Loucy (cell line): Measurements from ENCODE around the gene DUSP22.

Experiments
- H2AFZ ChIP-seq: fragments of 200-600 bp; sonication (generic); 2 replicates; pipeline ENCODE4 v1.6.0; 2016; ENCODE audit warnings: antibody characterized with exemption, mild to moderate bottlenecking, low read length, moderate library complexity
- H3F3A ChIP-seq: fragments of 200-600 bp; 2 replicates; pipeline ENCODE4 v1.6.0; 2016; ENCODE audit warnings: antibody characterized with exemption, low read depth, mild to moderate bottlenecking
- H3K27me3 ChIP-seq: fragments of 200-600 bp; sonication (generic); 2 replicates; pipeline ENCODE4 v1.6.1; 2014; ENCODE audit warnings: low read length, mild to moderate bottlenecking; ENCODE audit not compliant: insufficient read depth, poor library complexity, severe bottlenecking
- H3K36me3 ChIP-seq: fragments of 200-600 bp; sonication (generic); 2 replicates; pipeline ENCODE4 v1.6.1; 2016; ENCODE audit warnings: low read length; ENCODE audit not compliant: insufficient read depth
- H3K4me1 ChIP-seq: fragments of 200-600 bp; sonication (generic); 2 replicates; pipeline ENCODE4 v1.5.1; 2014; ENCODE audit warnings: low read length, mild to moderate bottlenecking; ENCODE audit not compliant: insufficient read depth, poor library complexity, severe bottlenecking
- H3K4me2 ChIP-seq: fragments of 200-600 bp; sonication (generic); 2 replicates; pipeline ENCODE4 v1.6.0; 2014; ENCODE audit warnings: antibody characterized with exemption, low read length, low read depth, mild to moderate bottlenecking; ENCODE audit not compliant: poor library complexity, severe bottlenecking
- H3K4me3 ChIP-seq: fragments of 200-600 bp; sonication (generic); 2 replicates; pipeline ENCODE4 v1.5.1; 2014; ENCODE audit warnings: low read length, mild to moderate bottlenecking, mixed read lengths; ENCODE audit not compliant: poor library complexity, severe bottlenecking
- H3K79me2 ChIP-seq: fragments of 200-600 bp; sonication (generic); 2 replicates; pipeline ENCODE4 v1.6.1; 2014; ENCODE audit warnings: low read length; ENCODE audit not compliant: insufficient read depth
- H3K9ac ChIP-seq: fragments of 200-600 bp; sonication (generic); 2 replicates; pipeline ENCODE4 v1.6.0; 2014; ENCODE audit warnings: mild to moderate bottlenecking, low read depth, low read length, moderate library complexity; ENCODE audit not compliant: poor library complexity, severe bottlenecking
- H3K9me2 ChIP-seq: fragments of 200-600 bp; sonication (generic); replicated peaks from 2 replicates; pipeline ENCODE4 v1.6.1; 2016; ENCODE audit warnings: low read depth, low read length, mixed read lengths
- H3K9me3 ChIP-seq: fragments of 200-600 bp; sonication (generic); 2 replicates; pipeline ENCODE4 v1.6.1; 2014; ENCODE audit warnings: mild to moderate bottlenecking, antibody characterized with exemption, low read length, low read depth; ENCODE audit not compliant: insufficient read depth
- H4K20me1 ChIP-seq: fragments of 200-600 bp; sonication (generic); 2 replicates; pipeline ENCODE4 v1.6.0; 2014; ENCODE audit warnings: antibody characterized with exemption, low read length, mild to moderate bottlenecking; ENCODE audit not compliant: insufficient read depth, poor library complexity, severe bottlenecking
- CTCF ChIP-seq: fragments of 200-600 bp; sonication (generic); conservative IDR thresholded peaks from 2 replicates; pipeline ENCODE4 v1.5.1; 2014; ENCODE audit warnings: mild to moderate bottlenecking, antibody characterized with exemption, low read length
- EZH2phosphoT487 ChIP-seq: fragments of 200-600 bp; IDR thresholded peaks from 2 replicates; pipeline ENCODE4 v1.6.1; 2018; ENCODE audit warnings: antibody characterized with exemption, mild to moderate bottlenecking, moderate library complexity, borderline replicate concordance

Gene DUSP22

DNA sequence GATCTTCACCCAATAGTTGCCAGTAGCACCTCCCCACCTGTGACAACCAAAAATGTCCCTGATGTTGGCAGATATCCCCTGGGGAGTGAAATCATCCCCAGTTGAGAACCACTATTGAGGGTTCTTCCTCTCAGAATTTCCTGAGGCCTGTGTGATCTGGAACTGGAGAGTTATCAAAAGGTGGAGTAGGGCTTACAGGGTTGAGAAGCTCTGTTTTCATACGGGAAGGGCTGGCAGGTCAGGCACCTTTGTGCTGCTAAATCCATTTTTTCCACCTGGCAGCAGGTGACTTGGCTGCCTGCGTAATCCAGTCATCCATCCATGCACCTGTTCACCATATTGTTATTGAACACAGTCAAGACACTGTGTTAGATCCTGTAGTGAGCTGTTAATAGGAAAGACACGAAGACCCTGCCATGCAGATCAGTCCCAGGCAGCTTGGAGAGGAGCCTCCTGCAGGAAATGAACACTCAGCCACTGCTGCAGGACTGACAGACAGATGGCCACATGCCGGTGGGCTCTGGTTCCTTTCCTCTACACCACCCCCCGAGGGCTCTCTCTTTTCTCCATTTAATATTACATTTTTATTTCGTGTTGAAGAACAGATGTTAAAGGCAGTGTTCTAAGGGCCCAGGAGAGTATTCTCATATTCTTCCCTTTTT is 5.4 kb downstream of the DUSP22 start:
- H3K79me2 ChIP-seq, result peaks cover 80% of the 10 kb centered on the region
- TF ChIP-seq CTCF, result no peak
- no peak for TF ChIP-seq EZH2phosphoT487
- H3K27me3 ChIP-seq, result no peaks in the 10 kb centered on the region
- H4K20me1 ChIP-seq, result no peaks in the 10 kb centered on the region
- H3K36me3 ChIP-seq, result no peaks in the 10 kb centered on the region
- H3K9me2 ChIP-seq, result no peaks in the 10 kb centered on the region
- peaks cover 63% of the 10 kb centered on the region for H3K4me1 ChIP-seq
- peak overlapping the region; percentile 84 for H3K4me2 ChIP-seq
- H3F3A ChIP-seq, result no peaks in the 10 kb centered on the region
- H3K9ac ChIP-seq, result peak overlapping the region; percentile 5
- H3K4me3 ChIP-seq, result peak overlapping the region; percentile 47
- no peaks in the 10 kb centered on the region for H3K9me3 ChIP-seq
- H2AFZ ChIP-seq, result no peak overlapping the region

DNA sequence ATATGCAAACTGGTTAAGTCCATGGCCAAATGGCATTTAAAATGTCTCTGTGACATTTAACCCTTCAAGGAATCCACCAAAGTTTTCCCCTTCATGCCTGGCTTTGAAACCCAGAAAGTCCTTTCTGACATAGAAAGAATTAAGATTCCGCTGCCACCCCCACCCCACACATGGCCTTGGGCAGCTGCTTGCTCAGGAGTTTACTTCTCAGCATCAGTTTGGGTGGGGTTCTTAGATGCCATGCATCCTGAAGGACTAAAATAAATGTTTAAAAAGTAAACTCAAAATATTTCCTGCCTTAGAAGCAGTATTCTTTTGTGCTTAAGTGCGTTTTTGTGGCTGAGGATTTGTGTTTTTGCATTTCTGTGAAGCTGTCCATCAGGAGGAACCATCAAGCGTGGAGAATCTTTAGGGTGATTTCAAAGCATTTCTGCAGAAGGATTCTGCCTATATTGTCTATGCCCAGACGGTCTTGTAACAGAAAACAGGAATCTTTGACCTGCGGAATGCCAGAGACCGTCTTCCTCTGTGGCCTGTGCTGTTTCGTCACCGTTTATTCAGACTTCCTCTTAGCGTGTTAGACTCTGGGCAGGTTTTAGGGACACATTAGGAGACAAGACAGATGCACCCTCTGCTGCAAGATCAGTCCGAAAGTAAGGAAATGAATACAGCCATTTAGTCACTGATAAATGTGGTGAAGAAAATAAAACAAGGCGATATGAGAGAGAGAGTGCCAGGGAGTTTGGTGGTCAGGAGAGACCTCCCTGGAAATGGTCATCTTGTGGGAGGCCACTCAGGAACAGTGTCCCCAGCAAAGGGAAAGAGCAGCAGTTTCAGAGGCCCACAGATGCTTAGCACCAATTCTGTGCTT is 6.2 kb downstream of the DUSP22 start:
- Histone ChIP-seq H3K4me1 (peaks cover 56% of the 10 kb centered on the region), H3K27me3 (no peaks in the 10 kb centered on the region), H3K79me2 (peaks cover 74% of the 10 kb centered on the region), H3K9ac (peak overlapping the region; percentile 5), H2AFZ (no peak overlapping the region), H3K4me3 (no peak overlapping the region), H3K9me2 (no peaks in the 10 kb centered on the region), H3K4me2 (peak overlapping the region; percentile 84), H3F3A (no peaks in the 10 kb centered on the region), H4K20me1 (no peaks in the 10 kb centered on the region), H3K9me3 (no peaks in the 10 kb centered on the region), H3K36me3 (no peaks in the 10 kb centered on the region)
- no peak for TF ChIP-seq EZH2phosphoT487
- TF ChIP-seq CTCF, result no peak

DNA sequence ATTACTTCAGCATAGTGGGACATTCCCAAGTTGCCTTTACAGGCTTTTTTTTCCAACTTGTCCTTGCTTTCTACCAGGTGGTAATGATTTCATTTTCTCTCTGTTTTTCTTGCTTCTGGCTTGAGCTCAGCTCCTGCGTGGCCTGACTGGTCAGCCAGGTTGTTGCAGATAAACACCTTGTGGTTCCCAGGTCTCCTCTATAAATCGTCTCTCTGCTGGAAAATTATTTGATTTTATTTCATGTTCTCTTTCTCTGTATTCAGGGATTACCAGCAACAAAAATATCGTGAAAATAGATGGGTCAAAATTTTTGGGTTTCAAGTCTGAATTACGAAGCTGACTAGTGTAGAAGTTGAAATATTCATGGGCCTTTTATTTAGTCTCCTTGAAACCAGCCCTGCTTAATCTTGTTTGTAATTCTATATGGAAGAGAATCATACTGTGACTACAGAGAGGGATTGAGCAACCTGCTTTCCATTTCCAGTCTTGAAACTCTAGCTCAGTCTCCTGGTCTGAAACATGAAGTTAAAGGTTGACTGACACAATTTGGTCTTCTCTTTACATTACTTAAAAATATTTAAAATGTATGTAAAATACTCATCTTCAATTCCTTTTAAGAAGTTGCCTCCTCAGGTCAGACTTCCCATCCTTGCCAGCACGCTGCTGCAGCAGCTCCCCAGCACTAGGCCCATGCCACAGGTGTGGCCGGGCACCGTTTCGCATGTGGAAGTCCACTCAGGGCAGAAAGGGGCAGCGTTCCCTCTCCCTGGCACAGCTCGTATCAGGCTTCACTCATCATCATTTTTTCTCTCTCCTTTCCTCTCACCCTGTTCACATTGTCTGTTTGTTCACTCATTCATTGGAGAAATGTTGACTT is 7.1 kb downstream of the DUSP22 start:
- H3K4me2 ChIP-seq, result peak overlapping the region; percentile 84
- H2AFZ ChIP-seq, result no peak overlapping the region
- peaks cover 48% of the 10 kb centered on the region for H3K4me1 ChIP-seq
- no peak for TF ChIP-seq CTCF
- no peak for TF ChIP-seq EZH2phosphoT487
- no peaks in the 10 kb centered on the region for H4K20me1 ChIP-seq
- no peaks in the 10 kb centered on the region for H3K36me3 ChIP-seq
- no peaks in the 10 kb centered on the region for H3K27me3 ChIP-seq
- H3K4me3 ChIP-seq, result no peak overlapping the region
- peak overlapping the region; percentile 5 for H3K9ac ChIP-seq
- H3K79me2 ChIP-seq, result peaks cover 66% of the 10 kb centered on the region
- no peaks in the 10 kb centered on the region for H3K9me2 ChIP-seq
- no peaks in the 10 kb centered on the region for H3K9me3 ChIP-seq
- no peaks in the 10 kb centered on the region for H3F3A ChIP-seq
